Transverse colon (tissue), 4 donors: ENCODE results near the gene VAC14.

Experiments
- CTCF ChIP-seq, 5 experiments: fragments of 200-600 bp in 3 of 5; fragments of 450-650 bp in 2 of 5; sonication (generic) in 3 of 5; IDR thresholded peaks; 1 replicate in 2 of 5; 2 replicates in 3 of 5; pipeline ENCODE4 v1.5.1; 2016 to 2017; ENCODE audit warnings: antibody characterized with exemption in 5 of 5, inconsistent platforms in 3 of 5, mild to moderate bottlenecking in 2 of 5, moderate library complexity in 1 of 5
- EP300 ChIP-seq: sonication (generic); formaldehyde crosslinking; IDR thresholded peaks from one replicate; pipeline ENCODE4 v1.6.1; 2017; ENCODE audit warnings: antibody characterized with exemption, low read depth
- POLR2A ChIP-seq: fragments of 450-650 bp; IDR thresholded peaks from one replicate; pipeline ENCODE4 v1.6.1; 2016; ENCODE audit warnings: antibody characterized with exemption, mild to moderate bottlenecking, moderate library complexity
- POLR2AphosphoS5 ChIP-seq, 3 donors: sonication (generic); formaldehyde crosslinking; IDR thresholded peaks; one replicate each; pipeline ENCODE4 v1.6.1; 2016; ENCODE audit warnings: antibody characterized with exemption in 3 of 3

- TF ChIP-seq CTCF (IDR thresholded peaks at IDR 0.05) = no peak
- TF ChIP-seq POLR2AphosphoS5 (IDR thresholded peaks at IDR 0.05) = no peak
- TF ChIP-seq POLR2A = no peak
- TF ChIP-seq EP300 = no peak
Observed at GRCh38 chr16:70661534-70661917, 139.4 kb downstream of the VAC14 start.
